Heart left ventricle (tissue), 13 donors: ENCODE results near the gene SLC39A5.

Experiments
- CTCF ChIP-seq, 12 donors: fragments of 200-600 bp; sonication (generic) in 4 of 12; IDR thresholded peaks; one replicate each; pipeline versions ENCODE4 v1.5.0 to v1.8.0; 2018 to 2022; ENCODE audit warnings: antibody characterized with exemption in 12 of 12, mild to moderate bottlenecking in 5 of 12
- POLR2A ChIP-seq, 2 donors: fragments of 450-650 bp; IDR thresholded peaks; one replicate each; pipeline ENCODE4 v1.6.1; 2017; ENCODE audit warnings: antibody characterized with exemption in 2 of 2, mild to moderate bottlenecking in 2 of 2, moderate library complexity in 2 of 2
- donor health status: ischemic (EF 13 %, LVEDD 7.1; RV severe dilation, severe dysfunction).
- donor health status: DM: no; HTN: yes; CAD: no.
- donor health status: DM: no; HTN: no; CAD: no.
- donor health status: ischemic (EF 25% LVEDD 6.9; RV normal size, moderate dysfunction).
- donor health status: ischemic (EF 25% LVEDD 5.7; RV mildly dilated, moderate dysfunction).
- donor health status: ischemic (EF 35%, LVEDD 5.7; RV mildly dilated, moderate dysfunction).
- donor health status: nonischemic (EF 11% LVEDD 7.7; RV severe dilation, severe dysfunction).
- donor health status: DM: yes; HTN: yes; CAD: no.
- donor health status: PGD.
- donor health status: ischemic (EF 29% LVEDD 5.4; RV normal size, mild dysfunction).
- donor health status: nonischemic (EF 23%, LVEDD 6.1; RV moderate dilation, normal function).

DNA sequence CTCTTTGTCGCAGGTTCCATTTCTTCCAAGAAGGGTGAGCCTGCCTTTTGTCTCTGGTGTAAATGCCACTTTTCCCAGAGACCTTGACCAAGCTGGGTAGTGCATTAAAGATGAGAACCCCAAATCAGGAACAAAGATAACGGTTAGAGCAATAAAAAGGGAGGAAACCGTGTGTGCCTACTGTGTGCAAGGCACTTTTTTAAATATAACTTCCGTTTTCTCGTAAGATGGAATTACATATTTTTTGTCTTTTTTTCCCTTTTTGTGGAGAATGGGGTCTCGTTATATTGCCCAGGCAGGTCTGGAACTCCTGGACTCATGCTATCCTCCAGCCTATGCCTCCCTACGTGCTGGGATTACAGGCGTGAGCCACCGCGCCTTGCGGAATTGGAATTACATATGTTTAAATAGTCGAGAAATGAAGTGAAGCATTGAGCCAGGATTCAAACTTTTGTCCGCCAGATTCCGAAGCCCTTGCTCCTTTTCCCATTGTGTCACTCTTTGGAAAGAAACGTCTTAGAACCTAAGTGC, 6.2 kb upstream of the SLC39A5 start:
- TF ChIP-seq CTCF (IDR thresholded peaks at IDR 0.05) (no peak), POLR2A (IDR thresholded peaks at IDR 0.05) (no peak)
